GM19240 (cell line): Measurements from ENCODE around the gene MFRP.

Source experiments
- DNase-seq: peaks from one replicate; pipeline ENCODE4 v3.0.0; 2011; ENCODE audit warnings: low spot score; ENCODE audit not compliant: insufficient read length

Gene MFRP

DNA sequence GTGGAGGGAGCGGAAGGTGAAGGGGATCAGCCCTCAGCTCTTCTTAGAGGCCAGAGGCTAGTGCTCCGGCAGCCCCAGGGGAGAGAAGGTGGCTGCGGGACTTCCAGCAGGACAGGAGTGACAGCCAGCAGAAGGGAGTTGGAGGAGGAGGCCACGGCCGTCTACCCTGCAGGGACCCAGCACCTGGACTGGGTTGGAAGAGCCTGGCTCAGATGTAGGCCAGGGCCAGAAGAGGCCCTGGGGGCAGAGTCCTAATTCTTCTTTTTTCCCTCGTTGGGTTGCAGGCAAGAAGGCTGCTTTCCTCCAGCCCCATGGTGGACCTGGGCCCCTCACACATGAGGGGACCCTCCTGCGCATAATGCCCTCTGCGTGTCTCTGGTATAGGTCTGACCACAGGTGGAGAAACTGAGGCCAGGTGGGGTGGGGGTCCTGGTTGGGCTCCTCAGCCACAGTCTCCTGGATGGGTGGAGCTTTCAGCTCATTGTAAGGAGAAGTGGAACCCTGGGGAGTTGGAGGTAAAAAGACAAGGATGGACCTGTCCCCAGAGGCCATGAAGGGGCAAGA is 27.3 kb downstream of the MFRP start:
- DNase-seq: no peak

DNA sequence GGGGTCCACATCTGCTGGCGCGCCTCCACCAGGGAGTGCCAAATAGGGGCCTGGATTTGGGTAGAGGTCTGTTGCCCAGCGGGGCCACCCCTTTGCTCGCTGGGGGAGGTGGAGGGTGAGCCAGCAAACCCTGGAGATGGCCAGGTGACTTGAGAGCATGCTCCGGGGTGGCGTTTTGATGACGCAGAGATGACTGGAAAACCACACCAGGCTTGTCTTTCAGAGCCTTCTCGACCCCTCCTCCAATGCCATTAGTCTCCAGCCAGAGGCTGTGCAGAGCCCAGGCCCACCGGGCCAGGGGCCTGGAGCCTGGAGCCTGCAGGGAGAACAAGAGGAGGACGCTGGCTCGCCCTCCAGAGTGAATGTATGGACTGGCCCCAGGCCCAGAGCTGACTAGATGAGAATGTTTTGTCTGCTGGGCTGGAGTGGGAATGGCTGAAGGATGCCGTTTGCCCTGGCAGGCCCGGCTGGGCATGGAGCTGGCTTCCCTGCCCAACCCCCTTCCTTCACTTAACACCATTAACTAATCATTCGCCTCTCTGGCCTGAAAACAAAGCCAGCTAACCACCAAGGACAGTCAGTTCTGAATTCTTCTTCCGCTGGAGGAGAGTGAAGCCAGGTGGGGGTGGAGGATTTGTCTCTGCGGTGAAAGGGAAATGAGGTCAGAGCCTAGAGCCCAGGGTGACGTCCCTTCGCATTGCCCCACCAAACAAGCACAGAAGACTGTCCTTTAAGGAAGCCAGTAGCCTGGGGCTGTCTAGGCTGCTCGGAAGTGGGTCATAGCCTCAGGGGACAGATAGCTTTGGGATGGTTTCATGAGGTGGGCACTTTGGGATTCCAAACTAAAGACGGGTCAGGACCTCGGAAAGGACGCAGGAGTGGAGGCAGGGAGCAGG is 28.0 kb downstream of the MFRP start:
- peak; percentile 70 for DNase-seq

DNA sequence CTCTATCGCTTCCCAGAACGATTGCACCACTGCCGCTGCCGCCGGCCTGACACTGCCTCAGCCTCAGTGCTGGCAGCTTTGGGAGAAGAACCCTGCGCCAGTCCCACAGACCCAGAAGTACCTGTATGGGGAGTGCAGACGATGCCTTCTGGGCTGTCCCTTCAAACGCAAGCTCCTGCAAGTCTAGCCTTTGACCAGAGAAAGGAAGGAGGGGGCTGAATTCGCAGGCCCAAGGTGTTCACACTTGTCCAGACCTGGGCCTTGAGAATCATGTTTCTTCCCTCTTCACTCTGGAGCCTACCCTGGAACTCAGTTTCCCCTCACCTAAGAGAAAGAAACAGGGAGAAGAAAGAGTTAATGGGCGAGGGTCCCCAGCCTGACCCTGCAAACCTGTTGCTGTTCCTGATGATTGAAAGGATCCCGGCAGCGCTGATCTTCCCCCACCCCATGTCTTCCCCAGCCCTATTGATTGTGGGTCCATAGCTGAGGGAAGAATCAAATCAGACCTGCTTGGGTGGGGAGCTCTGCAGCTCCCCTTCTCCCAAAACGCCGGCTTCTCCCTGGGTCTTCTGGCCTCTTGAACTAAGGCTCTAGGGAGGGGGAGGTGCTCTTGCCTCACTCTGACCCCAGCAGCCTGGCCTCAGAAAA is 28.8 kb downstream of the MFRP start:
- DNase-seq: no peak

DNA sequence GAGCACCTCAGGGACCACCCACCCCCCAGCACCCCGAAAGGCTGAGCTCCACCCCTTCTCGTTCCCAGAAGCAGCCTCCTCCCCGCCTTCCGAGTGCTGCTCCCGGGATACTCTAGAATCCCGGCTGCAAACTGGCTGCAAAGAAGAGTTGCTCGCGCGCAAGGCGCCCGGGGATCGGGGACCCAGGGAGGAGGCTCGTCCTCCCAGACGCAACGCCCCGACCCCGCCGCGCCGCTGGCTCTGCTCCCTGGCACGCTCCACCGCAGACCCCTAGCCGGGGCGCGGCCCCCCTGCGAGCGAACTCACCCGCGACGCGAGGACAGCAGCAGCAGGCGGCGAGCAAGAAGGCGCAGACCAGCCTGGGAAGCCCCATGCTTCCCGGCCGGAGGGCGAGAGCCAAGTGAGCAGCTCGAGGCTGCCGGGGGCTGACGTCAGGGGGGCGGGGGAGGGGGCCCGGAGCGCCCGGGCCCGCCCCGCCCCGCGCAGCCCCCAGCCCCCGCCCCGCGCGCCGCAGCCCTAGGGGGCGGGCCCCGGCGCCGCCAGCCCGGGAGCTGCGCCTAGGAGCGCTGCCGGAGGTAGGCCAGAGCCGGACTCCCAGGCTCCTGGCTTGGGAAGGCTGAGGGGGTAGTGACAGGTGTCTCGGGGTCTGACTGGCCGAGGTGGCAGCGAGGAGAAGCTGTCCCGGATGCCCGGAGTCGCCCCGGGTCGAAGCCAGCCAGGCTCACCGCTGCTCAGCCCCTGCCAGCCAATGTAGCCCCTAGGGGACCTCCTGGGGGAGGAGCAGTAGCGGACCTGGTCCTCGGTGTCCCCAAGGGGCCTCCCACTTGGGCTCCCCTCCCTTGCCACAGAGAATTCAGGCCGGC is 29.5 kb downstream of the MFRP start, which contains the start of gene MCAM:
Gene MCAM, minus strand, starts transcription at position 402 of the 863 bp plus-strand sequence. Its CDS starts 29 bp downstream, at position 373.
- DNase-seq: no peak

DNA sequence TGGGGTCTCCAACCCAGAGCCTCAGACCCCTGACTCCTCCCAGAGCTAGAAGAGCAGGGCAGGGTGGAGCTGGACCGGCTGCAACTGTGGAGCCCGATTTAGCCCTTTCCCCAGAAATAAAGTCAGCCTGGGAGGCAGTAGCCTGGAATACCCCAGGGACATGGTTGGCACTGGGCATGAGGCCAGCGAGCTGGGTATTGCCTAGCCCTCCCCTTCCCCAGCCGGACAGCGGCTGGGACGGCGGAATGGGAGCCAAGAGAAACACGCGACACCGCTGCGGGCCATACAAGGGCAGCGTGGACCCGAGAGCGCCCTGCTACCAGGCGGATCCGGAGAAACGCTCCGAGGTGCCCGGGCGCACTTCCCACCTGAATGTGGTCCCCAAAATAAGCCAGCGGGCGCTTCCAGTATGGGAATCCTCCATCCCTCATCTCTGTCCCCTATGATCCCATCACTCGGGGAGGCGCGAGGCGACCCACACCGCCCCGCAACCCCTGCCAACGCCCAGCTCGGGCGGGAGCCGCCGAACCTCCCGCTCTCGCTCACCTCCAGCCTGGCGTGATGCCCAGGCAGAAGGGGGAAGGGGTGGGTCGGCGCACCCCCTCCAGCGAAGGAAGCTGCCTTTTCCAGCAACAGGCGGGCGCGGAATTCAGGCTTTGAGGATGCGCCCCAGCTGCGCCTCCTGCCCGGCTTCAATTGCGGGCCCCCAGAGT is 30.3 kb downstream of the MFRP start:
- DNase-seq: no peak

DNA sequence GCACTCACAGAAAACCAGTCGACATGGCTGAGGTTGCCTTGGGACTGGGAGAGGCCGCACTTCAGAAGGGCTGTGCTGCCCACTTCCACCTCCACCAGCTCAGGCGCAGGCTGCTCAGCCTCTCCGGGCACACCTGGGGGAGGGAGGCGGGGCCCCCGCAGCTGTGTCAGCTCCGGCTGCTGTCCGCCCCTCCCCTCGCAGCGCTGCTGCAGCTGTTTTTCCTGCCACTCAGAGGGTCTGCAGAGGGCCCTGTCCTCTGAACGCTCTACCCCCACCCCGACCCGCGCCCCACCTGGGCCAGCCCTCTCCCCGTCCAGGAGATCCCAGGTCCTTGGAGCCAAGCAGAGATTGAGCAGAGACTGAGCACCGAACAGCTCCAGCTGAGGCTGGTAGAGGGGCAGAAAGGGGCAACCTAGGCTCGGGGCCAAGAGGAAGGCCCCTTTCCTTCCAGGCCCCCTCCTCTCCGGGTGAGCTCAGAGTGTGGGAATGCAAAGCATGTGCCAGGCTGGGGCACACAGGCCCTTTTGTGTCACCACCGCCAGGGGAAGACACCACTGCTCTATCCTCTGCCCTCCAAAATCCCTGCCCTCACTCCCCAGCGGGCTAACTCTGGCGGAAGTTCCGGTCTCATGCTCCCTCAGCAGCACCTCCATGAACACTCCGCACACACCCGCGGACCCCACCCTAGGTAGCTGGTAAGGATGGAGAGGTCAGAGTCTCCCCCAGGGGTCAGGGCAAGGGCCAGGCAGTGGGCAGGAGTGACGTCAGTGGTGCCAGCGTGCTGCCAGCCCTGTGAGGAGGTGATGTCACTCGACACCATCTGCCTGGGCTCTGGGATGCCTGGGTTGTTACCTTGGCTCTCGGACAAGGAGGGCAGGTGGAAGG is 31.1 kb downstream of the MFRP start:
- DNase-seq: no peak

DNA sequence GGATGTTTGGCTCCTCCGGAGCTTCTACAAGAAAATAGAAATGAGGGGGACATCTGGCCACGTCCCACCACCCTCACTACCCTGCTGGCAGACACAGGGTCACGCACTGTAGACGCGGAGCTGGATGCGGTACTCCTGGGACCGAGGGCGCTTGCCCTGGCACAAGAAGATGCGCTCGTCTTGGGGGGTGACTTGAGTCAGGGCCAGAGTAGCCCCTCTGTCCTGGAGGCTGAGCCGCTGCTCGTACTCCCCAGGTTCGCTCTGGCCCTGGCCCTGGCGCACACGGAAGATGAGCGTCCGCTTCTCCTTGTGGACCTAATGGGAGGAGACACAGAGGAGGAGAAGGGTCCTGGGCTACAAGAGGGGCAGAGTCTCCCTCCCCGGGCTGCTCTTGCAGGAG is 31.8 kb downstream of the MFRP start:
- DNase-seq: no peak

DNA sequence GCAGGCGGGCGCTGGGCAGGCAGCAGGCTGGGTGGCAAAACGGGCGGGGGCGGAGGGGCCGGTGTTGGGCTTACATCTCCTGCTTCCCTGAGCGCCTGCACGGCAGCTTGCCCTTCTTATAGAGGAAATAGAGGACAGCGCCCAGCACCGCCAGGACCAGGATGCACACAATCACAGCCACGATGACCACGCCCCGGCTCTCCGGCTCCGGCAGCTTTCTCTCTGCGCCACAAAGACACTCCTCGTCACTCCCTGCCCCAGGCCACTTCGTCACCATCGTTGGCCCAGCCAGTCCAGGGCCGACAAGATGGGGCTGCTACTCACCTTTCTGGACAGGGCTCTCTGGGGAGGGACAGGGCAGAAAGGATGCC is 35.8 kb downstream of the MFRP start:
- DNase-seq: no peak

DNA sequence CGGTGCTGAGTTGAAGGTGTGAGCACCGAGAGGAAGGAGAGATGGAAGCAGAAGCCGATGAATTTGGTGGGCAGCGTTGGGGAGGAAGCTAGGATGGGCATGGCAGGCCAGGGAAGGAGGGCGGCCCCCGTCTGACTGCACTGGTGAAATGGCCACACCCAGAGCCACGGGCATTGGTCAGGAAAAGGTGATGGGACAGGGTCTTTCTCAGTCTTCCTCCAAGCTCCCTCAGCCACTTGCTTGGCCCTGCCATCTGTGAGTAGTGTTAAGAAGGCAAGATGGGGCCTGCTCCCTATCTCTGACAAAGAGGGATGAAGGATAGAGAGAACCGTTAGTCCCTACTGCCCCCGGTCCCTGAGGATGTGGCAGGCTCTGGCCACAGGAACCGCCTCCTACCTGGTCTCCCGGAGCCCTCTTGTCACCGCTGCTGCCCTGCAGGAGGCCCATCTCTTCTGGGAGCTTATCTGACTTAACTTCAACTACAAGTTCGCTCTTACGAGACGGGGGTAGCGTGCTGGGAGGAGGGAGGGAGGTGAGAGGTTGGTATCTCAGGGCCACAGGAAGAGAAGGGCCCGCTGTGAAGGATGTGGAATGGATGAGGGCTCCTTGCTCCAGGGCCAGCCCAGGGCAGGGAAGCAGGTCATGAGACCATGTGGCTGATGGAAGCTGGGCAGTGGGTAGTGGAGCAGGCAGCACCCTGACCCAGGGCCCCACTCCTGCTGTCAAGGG is 36.4 kb downstream of the MFRP start:
- no peak for DNase-seq

DNA sequence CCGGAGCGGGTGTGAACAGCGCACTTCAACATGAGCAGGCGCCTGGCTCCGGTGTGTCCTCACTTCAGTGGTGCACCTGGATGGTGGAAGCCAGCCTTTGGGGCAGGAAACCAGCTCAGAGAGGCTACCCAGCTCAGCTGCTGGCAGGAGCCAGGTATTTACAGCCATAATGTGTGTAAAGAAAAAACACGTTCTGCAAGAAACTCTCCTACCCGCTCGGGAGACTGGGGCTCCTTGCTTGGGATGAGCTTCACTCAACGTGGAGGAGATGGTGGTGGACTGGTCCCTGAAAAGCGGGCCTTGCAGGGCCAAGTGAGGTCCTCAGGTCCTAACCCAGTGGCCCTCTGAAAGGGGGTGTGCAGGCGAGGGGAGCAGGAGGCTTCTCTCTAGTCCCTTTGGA is 37.1 kb downstream of the MFRP start:
- no peak for DNase-seq

DNA sequence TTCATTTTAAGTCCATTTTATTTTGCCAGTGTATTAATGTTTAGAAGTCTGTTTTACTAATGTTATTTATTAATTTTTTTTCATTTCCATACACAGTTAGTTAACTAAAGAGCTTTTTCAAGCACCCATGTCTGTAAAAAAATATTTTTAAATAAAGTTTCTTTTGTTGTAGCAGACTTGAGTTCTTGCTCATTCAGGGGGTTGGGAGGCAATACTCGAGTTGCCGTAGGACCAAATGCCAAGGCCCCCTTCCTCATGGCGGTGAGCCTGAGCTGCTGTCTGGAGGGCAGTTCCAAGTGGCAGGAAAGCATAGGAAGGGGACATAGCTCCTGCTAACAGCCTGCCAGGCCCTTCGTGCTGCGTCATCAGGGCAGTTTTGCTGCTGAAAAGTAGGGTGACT is 38.5 kb downstream of the MFRP start:
- no peak for DNase-seq

DNA sequence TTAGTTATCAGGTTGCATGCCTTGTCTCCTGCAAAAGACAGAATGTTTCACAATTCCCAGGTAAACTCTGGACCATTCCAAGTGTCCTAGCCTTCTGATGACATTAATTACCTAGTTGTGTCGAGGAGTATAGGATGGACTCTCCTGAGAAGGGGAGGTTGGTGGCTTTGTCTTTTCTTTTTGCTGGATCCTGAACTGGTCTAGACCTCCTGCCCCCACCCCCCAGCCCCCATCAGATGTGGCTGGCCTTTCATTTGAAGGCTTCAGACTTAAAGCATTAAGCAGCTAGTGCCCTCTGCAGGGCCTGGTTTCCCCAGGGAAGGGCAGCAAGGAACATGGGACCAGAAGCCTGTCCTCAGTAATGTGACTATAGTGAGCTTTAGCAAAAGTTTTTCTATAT is 39.3 kb downstream of the MFRP start:
- DNase-seq: no peak

DNA sequence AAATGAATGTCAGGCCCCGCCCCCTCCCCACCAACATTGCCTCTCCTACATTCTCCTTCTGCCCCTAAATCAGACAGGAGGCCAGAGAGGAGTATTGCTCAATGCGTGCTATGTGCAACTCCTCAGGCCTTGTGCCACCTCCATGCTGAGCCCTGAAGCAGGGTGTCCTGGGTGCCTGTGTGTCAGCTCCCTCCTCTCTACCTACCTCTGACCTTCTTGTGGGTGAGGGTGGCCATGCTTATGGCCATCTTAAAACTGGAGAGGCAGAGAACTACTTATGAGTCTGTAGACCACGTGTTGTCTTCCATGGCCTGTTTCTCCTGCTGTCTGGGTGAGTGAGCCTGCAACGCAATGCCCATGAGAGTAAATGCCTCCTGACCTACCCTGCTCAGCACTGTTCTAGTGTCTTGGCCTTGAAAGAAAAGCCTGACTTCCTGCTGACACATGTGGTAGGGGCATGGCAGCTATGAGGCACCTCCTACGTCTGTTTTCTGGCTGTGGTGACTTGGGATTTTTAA is 40.1 kb downstream of the MFRP start:
- DNase-seq: no peak

DNA sequence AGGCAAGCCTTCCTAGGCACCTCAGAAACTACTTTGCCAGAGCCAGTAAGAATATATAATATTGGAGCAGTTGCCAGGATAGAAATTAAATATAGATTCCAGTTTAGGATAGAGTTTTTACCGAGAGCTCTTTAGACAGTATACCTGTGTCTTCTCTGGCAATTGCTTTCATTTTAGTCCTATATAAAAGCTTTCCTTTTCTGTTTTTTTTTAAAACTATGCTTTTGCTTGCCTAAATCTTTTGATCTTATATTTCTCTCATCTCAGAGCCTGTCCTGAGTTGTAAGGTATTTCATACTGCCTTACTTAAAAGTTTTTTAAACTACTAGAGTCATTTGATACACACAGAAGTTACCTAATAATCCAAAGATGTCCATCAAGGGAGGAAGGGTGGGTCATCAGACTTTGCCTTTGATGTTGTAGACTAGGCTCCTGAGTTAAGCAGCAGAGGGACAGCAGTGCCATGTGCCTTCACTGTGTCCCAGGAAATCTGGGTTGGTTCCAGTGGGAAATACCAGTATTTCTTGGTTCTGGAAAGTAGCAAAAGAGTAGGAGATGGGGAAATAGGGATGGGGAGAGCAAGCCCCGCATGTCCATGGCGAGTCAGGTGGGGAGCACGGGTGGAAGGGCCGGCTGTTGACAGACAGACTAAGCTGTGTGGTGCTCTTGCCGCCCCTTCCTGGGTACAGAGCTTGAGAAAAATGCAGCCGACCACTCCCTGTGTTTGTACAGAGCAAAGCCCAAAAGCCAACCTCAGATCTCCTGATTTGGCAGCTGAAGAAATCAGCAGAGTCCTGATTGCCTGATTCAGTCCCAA is 40.7 kb downstream of the MFRP start:
- DNase-seq: no peak

DNA sequence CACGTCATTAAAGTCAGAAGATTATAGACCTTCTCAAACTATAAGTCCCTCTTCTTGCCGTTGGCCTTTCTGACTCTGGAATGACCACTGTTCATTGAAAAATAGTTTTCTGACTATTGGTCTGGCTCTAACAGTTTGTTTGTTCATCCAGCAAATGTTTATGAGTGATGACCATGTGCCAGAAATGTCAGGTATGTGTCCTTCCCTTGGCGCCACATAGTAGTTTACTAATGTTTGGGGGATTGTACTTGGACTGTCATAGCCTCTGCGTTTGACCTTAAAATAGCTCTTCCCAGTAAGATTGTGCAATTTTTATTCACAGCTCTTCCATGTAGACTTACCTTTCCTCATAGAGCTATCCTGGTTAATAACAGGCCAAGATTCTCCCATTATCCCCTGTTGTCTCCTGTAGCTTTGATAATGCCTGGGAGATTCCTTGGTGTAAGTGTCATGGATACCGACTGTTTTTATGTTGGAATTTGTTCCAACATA is 43.2 kb downstream of the MFRP start:
- no peak for DNase-seq

DNA sequence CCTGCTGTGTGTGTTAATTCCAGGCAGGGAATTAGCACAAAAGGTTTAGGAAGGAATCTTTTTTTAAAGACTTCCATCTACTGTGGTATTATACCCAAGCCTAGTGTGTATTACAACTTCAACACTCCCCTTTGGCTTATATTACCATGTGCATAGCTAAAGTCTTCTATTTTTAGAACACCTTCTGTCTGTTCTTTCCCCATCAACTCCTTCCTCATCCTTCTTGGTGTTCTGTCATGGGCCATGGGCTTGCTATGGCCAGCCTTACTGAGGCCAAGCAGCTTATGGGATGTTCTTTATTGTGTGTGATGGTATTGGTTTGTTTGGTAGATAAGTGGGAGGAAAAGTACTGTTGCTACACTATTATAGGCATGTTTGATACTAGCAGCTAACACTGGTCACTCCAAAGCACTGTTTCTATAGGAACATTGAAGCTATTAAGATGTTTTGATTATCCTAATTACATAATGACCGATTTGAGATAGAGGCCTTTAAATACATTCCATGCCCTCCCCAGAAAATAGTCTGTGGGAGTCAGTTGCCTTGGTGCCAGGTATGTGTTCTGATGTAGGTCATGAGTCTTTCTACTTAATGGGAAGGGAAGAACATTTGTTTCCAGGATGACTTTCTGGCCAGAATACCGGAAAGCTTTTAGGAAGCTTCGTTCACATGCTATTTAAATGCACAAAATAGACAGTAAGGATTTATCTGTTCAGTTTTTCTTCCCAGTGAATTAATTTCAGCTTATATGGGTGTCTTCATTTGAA is 46.1 kb downstream of the MFRP start:
- no peak for DNase-seq

DNA sequence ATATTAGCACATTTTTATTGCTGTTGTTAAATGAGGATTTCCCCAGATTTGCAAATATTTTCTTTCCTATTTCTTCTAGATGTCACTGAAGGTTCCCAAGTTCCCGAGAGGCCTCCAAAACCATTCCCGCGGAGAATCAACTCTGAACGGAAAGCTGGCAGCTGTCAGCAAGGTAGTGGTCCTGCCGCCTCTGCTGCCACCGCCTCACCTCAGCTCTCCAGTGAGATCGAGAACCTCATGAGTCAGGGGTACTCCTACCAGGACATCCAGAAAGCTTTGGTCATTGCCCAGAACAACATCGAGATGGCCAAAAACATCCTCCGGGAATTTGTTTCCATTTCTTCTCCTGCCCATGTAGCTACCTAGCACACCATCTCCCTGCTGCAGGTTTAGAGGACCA is 47.1 kb downstream of the MFRP start:
- no peak for DNase-seq
